ENCODE data around the gene POLR2J.
A peak's percentile ranks its signal among the peaks of the same experiment; 100 is the strongest.

POLR2J gene

GRCh38 chr7:102436118-102436517 is 42.6 kb downstream of the POLR2J start:
- no peak for DNase-seq (ENCODE audit: low read depth)

GRCh38 chr7:102434039-102434486 is 44.7 kb downstream of the POLR2J start:
- no peak for DNase-seq (ENCODE audit: low read depth)

GRCh38 chr7:102433219-102434038 is 45.3 kb downstream of the POLR2J start, which contains the start of gene ORAI2:
Gene ORAI2, plus strand, starts transcription at chr7:102433575. Its CDS starts 5,382 bp downstream, at chr7:102438957.
- DNase-seq (ENCODE audit: low read depth): peak; percentile 56

- DNase-seq (ENCODE audit: low read depth): no peak
These were observed 46.1 kb downstream of the POLR2J start for GRCh38 chr7:102432442-102433218.

- no peak for DNase-seq (ENCODE audit: low read depth)
These were observed 47.0 kb downstream of the POLR2J start for GRCh38 chr7:102431617-102432298.

- no peak for DNase-seq (ENCODE audit: low read depth)
These were observed 49.4 kb downstream of the POLR2J start for GRCh38 chr7:102429141-102429899.

GRCh38 chr7:102427019-102427405 is 51.7 kb downstream of the POLR2J start:
- DNase-seq (ENCODE audit: low read depth): no peak

- DNase-seq (ENCODE audit: low read depth): no peak
These were observed 52.3 kb downstream of the POLR2J start for GRCh38 chr7:102426268-102427018.

GRCh38 chr7:102425639-102426267 is 53.0 kb downstream of the POLR2J start:
- no peak for DNase-seq (ENCODE audit: low read depth)

- DNase-seq (ENCODE audit: low read depth): no peak
These were observed 53.9 kb downstream of the POLR2J start for GRCh38 chr7:102424787-102425218.

GRCh38 chr7:102424129-102424551 is 54.6 kb downstream of the POLR2J start:
- no peak for DNase-seq (ENCODE audit: low read depth)

Data from CMK (cell line).